Measurements from ENCODE around the gene SERPINE2.

The SERPINE2 gene

DNA sequence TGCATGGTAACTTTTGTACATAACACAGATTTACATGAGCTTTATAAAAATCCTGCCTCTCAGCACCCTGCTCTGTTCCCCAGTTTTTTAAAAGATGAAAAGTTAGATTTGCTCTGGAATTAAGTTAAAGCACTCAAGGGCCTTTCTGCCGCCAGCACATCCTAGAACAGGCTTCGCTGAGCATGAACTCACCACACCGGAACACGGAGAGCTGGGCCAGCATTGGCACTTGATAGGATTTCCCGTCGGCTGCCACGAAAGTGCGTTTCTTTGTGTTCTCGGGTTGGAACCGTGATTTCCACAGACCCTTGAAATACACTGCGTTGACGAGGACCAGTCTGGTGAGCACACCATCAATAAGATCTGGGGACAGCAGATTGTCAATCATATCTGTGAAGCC is 47.5 kb downstream of the SERPINE2 start:
- Histone ChIP-seq H3K36me3 (ENCODE audit: control insufficient read depth, low read length) (no peaks in the 10 kb centered on the region), H3K27ac (ENCODE audit: low read depth, low read length) (no peak overlapping the region), H3K4me1 (ENCODE audit: control insufficient read depth, low read length) (no peaks in the 10 kb centered on the region), H3F3A (ENCODE audit: control insufficient read depth, insufficient read depth) (no peaks in the 10 kb centered on the region), H3K4me2 (ENCODE audit: low read length) (no peak overlapping the region), H3K9me3 (ENCODE audit: control insufficient read depth, insufficient read depth, low read length) (no peaks in the 10 kb centered on the region), H3K79me2 (ENCODE audit: control insufficient read depth, low read length) (no peaks in the 10 kb centered on the region), H3K27me3 (ENCODE audit: control insufficient read depth, low read length) (peaks cover 4% of the 10 kb centered on the region), H3K9me2 (replicated peaks; ENCODE audit: control insufficient read depth, low read length) (no peaks in the 10 kb centered on the region), H3K4me3 (ENCODE audit: low read length) (no peak overlapping the region), H4K20me1 (ENCODE audit: control insufficient read depth, insufficient read depth, low read depth, low read length) (no peaks in the 10 kb centered on the region)
- TF ChIP-seq EZH2phosphoT487 (IDR thresholded peaks at IDR 0.05; ENCODE audit: borderline replicate concordance, low read length): no peak
- TF ChIP-seq, protein P1, sequence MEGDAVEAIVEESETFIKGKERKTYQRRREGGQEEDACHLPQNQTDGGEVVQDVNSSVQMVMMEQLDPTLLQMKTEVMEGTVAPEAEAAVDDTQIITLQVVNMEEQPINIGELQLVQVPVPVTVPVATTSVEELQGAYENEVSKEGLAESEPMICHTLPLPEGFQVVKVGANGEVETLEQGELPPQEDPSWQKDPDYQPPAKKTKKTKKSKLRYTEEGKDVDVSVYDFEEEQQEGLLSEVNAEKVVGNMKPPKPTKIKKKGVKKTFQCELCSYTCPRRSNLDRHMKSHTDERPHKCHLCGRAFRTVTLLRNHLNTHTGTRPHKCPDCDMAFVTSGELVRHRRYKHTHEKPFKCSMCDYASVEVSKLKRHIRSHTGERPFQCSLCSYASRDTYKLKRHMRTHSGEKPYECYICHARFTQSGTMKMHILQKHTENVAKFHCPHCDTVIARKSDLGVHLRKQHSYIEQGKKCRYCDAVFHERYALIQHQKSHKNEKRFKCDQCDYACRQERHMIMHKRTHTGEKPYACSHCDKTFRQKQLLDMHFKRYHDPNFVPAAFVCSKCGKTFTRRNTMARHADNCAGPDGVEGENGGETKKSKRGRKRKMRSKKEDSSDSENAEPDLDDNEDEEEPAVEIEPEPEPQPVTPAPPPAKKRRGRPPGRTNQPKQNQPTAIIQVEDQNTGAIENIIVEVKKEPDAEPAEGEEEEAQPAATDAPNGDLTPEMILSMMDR (IDR thresholded peaks at IDR 0.05; ENCODE audit: low read depth, low read length, poor library complexity, severe bottlenecking): no peak

DNA sequence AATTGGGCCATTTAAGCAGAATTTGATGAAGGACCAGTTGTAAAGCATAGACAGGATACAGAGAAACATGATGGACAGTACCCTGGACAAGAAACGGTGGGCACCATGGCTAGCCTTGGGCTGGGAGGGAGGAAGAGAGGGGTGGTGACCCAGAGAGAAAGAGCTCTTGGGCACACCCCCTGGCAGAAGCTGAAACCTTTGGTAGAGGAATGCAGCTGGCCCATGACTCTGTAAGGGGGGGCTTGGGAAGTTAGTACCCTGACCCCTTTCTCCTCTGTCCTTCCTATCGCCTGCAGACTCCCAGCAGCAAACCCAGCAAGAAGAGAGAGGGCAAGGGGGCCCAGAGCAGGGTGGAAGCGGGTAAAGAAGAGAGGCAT is 49.2 kb downstream of the SERPINE2 start:
- Histone ChIP-seq H3K4me2 (ENCODE audit: low read length) (no peak overlapping the region), H3K9me2 (replicated peaks; ENCODE audit: control insufficient read depth, low read length) (no peaks in the 10 kb centered on the region), H3K4me3 (ENCODE audit: low read length) (no peak overlapping the region)

DNA sequence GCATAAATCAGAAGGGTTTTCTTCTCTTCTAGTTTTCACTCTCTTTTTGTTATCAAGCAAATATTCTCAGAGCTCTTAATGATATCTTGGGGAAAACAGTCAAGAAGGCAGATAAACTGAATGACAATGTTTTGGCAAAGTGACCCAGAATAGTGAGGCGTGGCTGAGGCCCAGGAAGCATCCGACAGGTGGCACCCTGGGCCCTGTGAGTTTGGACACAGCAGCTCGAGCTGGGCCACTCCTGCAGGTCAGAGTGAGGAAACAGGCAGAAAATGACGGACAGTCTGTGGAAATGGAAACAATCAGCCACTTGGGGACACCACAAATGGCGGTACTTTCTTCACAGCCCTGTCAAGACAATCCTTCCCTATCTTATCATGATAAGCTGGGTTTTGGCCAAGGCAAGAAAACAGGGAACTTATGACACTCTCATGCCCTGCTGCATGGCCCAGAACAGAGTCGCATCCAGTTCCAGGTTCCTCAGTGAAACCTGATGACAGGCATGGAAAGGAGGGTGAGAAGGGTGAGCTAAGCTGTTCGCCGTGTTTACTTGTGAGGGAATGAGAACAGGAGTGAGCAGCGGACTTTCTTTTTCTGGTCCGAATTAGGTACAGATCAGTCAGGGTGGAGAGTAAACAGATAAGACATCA is 49.8 kb downstream of the SERPINE2 start:
- no peaks in the 10 kb centered on the region for H4K20me1 ChIP-seq (ENCODE audit: control insufficient read depth, insufficient read depth, low read depth, low read length)
- no peaks in the 10 kb centered on the region for H3K79me2 ChIP-seq (ENCODE audit: control insufficient read depth, low read length)
- TF ChIP-seq EZH2phosphoT487 (IDR thresholded peaks at IDR 0.05; ENCODE audit: borderline replicate concordance, low read length): no peak
- TF ChIP-seq, protein P1 (IDR thresholded peaks at IDR 0.05; ENCODE audit: low read depth, low read length, poor library complexity, severe bottlenecking): no peak
- H3K36me3 ChIP-seq (ENCODE audit: control insufficient read depth, low read length): no peaks in the 10 kb centered on the region
- H3K9me3 ChIP-seq (ENCODE audit: control insufficient read depth, insufficient read depth, low read length): no peaks in the 10 kb centered on the region
- H3K27ac ChIP-seq (ENCODE audit: low read depth, low read length): no peak overlapping the region
- no peaks in the 10 kb centered on the region for H3K9me2 ChIP-seq (replicated peaks; ENCODE audit: control insufficient read depth, low read length)
- peaks cover 14% of the 10 kb centered on the region for H3K27me3 ChIP-seq (ENCODE audit: control insufficient read depth, low read length)
- H3K4me3 ChIP-seq (ENCODE audit: low read length): no peak overlapping the region
- H3K4me2 ChIP-seq (ENCODE audit: low read length): no peak overlapping the region
- H3F3A ChIP-seq (ENCODE audit: control insufficient read depth, insufficient read depth): no peaks in the 10 kb centered on the region
- H3K4me1 ChIP-seq (ENCODE audit: control insufficient read depth, low read length): no peaks in the 10 kb centered on the region

More for the DNA sequence above, 49.2 kb downstream of the SERPINE2 start:
- Histone ChIP-seq H3K27me3 (ENCODE audit: control insufficient read depth, low read length) (peaks cover 14% of the 10 kb centered on the region), H3K36me3 (ENCODE audit: control insufficient read depth, low read length) (no peaks in the 10 kb centered on the region), H3K9me3 (ENCODE audit: control insufficient read depth, insufficient read depth, low read length) (no peaks in the 10 kb centered on the region), H4K20me1 (ENCODE audit: control insufficient read depth, insufficient read depth, low read depth, low read length) (no peaks in the 10 kb centered on the region), H3K4me1 (ENCODE audit: control insufficient read depth, low read length) (no peaks in the 10 kb centered on the region), H3K79me2 (ENCODE audit: control insufficient read depth, low read length) (no peaks in the 10 kb centered on the region), H3K27ac (ENCODE audit: low read depth, low read length) (no peak overlapping the region), H3F3A (ENCODE audit: control insufficient read depth, insufficient read depth) (no peaks in the 10 kb centered on the region)
- TF ChIP-seq, protein P1 (IDR thresholded peaks at IDR 0.05; ENCODE audit: low read depth, low read length, poor library complexity, severe bottlenecking): no peak
- no peak for TF ChIP-seq EZH2phosphoT487 (IDR thresholded peaks at IDR 0.05; ENCODE audit: borderline replicate concordance, low read length)
